SW480 (cell line): Measurements from ENCODE around the gene CYP8B1.

Experiments used
- DNase-seq: peaks from one replicate; pipeline ENCODE4 v3.0.0-alpha.2; 2016; ENCODE audit warnings: low spot score

CYP8B1 gene

DNA sequence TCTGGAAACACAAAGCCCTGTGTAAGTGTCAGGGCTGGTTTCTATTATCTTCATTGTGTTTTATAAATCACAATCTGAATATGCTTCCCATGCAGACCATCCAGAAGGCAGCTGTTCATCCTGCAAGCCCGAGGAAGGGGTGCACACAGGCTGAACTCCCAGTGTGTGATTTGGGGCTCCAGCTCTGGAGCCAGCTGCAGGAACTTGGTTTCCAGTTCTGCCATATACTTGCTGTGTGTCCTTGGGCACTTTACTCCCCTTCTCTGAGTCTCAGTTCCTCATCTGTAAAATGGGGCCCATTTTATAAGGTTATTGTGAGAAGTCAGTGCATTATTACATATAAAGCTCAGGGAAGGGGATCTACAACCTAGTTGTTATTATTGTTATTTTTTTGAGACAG, 22.6 kb downstream of the CYP8B1 start:
- no peak for DNase-seq

DNA sequence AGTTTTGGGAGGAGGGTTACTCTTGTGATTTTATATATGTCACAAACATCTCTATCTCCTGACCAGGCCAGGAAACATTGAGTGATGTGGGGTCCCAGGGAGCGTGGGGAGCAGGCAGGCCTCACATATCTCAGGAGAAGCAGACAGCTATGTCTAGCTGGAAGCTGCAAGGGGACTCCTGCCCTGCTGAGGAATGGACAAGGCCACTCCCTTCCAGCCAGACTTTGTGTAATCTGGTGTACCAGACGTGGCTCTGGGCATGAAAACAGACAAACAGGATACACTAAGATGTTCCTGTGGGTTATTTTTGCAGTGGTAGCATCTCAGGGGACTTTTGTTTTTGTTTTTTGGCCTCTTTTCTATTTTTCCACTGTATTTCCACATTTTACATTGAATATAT, 23.2 kb downstream of the CYP8B1 start:
- no peak for DNase-seq

DNA sequence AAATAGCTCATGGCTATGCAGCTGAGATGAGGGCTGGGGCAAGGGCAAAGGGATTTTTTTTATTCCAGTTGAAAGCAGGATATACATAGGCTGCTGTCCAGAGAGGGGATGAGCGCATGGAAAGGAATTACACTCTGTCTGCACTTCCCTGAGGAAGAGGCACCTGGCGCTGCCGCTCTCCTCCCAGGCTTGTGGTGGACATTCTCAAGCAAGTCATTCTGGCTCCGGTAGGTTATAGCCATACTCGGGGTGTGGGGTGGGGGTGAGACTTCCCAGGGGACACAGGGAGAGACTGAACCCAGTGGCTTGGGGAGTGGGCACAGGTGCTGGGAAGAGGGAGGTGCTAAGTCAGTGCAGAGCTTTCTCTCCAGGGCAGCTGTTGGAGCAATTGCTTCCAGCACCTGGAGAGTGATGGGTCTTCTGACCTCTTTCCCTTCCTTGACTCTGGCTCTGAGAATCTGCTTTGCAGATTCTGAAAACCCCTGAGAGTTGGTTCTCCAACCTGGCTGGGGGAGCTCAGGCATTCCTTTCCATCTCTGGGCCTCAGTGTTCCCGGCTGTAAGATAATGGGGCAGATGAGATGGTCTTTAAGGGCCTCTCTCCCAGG, 24.3 kb downstream of the CYP8B1 start:
- no peak for DNase-seq

GRCh38 chr3:42850263-42850662, 25.4 kb downstream of the CYP8B1 start:
- no peak for DNase-seq

DNA sequence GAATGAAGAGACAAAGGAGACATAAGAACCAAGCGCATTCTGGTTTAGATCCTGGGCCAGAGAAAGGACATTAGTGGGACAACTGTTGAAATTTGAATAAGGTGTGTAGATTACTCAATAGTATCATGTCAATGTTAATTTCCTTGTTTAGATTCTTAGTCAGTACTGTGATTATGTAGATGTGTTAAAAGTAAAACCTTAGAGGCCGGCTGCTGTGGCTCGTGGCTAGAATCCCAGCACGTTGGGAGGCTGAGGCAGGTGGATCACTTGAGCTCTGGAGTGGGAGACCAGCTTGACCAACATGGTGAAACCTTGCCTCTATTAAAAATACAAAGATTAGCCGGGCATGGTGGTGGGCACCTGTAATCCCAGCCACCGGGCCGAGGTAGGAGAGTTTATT, 26.7 kb downstream of the CYP8B1 start:
- DNase-seq, result no peak

DNA sequence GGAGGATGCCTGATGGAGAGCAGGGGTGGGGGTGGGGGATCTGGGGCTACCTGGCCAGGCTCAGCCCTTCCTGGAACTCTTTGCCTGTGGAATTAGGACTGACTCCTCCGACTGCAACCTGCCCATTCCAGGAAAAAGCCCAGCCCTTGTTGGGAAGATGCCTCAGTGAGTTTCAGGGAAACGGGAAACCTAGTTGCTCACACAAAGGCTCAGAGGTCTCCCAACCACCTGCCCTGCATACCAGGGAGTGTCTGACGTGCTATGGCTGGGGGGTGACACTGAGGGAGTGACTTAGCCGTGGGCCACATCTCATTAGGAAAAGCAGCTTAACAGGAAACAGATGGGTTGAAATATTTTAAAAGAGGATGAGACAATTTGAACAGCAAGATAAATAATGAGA, 27.9 kb downstream of the CYP8B1 start:
- DNase-seq, result no peak

DNA sequence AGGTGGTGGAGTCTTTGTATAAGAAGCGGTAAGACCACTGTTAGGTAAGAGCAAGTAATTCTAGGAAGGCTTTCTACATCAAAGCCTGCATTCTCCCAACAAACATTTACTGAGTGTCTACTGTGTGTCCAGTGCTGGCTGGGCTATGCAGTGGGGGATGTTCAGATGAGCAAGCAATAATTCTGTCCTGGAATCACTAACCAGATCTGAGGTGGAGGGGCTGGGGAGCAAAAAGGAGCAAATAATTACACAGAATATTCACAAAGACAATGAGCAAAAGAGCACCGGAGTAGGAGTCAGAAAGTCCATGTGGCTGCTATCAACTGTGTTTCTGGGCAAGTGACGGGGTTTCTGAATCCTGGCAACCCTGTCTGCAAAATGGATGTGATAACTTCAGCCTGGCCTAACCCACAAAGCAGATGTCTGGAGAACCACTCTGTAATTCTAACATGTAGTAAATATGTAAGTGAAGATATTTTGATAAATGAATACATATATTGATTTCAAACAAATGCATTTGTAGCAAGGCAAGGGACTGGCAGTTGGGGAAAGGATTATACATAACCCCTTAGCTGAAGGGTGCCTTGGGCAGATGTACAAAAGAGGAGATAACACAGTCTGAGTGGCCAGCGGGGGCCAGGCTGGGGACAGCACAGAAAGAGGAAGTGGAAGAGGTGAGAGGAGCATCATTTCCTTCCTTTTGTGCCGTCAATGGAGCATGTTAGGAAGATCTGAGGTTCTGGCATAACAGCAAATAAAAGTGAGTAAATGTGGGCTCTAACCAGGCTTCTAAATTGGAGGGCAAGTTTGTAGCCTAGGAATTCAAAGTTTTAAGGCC, 28.8 kb downstream of the CYP8B1 start:
- DNase-seq, result no peak

- no peak for DNase-seq
Measured at GRCh38 chr3:42844815-42845214, 30.9 kb downstream of the CYP8B1 start.

- no peak for DNase-seq
Measured at GRCh38 chr3:42844412-42844713, 31.3 kb downstream of the CYP8B1 start.

DNA sequence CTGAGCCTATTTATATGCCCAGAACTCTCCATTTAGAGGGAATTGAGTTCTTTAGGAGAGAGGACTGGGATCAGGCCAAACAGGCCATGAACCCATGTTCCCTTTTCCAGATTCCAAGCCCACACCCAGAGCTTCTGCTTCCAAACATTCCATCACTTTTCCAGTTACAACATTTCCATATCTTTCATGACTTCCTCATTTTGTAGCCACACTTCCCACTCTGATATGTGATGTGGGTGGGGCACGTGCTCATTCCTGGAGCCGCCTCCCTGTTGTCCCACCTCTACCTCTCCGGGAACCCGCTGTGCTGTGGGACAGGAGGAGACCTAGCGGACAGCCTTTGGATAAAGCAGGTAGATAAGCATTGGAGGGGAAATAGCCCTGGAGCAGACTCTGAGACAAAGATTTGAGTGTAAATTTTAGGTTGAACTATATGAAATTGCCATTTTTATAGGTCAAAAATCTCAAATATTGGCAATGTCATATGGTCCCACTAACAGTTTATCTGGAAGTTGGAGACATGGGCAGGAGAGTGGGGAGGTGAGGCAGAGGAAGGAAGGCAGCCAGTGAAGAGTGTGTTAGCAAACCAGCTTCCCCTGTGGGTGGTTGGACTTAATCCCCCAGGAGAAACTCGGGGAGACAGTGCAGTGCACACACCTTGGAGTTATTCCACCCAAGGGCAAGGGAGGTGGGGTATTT, 31.8 kb downstream of the CYP8B1 start:
- no peak for DNase-seq

GRCh38 chr3:42841332-42841731, 34.3 kb downstream of the CYP8B1 start:
- DNase-seq, result no peak

GRCh38 chr3:42839616-42840015, 36.1 kb downstream of the CYP8B1 start:
- peak; percentile 73 for DNase-seq

GRCh38 chr3:42838571-42838970, 37.1 kb downstream of the CYP8B1 start:
- DNase-seq, result no peak

GRCh38 chr3:42836150-42837123, 39.2 kb downstream of the CYP8B1 start:
- DNase-seq, result no peak

DNA sequence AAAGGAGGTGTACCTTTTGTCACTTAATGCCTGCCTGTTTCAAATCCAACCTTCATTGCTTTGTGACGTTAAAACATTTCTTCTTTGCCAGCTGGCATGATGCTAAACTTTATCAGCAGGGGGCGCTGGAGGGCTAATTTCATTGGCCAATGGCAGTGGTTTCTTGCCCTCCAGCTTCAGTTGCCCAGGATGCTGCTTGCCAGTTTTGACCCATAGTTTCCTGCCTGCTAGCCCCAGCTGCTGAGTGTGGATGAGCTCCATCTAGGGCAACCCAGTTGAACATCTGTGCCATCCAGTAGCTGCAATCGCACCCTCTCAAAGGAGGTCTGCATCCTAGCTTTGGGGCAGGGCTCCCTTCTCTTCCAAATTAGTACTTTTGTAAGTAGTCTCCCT, 44.4 kb downstream of the CYP8B1 start:
- DNase-seq, result peak; percentile 59

DNA sequence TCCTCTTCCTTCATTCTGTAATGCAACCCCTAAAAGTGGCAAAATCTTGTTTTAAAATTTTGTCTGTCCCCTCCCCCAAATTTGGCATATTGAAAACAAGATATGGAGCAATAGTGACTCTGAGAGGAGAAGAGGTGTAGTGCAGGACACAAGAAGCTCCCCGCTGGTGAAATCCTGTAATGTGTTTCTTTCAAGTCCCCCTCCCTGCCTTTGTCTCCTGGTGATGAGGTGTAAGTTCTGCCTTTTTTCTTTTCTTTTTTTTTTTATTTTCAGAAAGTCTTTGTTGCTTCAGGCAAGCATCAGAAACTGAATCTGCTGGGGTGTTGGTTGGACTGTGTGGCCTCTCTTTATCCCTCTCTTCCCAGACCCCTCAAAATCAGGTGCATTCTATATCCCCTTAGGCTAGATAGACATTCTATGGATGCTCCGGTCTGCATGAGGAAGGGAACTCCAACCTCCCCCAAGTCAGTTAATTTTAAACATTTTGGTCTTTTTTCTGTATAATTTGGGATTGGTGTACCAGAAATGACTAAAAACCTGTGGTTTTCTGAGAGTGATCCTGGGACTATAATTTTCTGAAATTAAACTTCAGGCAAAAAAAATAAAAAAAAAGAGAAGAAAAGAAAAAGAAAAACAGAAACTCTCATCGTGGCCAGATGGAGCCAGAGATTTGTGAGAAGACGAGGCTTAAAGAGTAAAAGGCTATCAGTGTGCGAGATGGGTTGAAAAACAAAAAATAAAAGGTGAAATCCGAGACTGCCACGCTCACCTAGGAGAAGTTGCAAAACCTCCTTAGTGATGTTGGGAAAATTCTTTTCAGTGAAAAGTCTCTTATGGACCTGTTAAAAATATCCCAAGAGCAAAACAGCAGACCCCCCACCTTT, 45.0 kb downstream of the CYP8B1 start:
- peak; percentile 51 for DNase-seq

DNA sequence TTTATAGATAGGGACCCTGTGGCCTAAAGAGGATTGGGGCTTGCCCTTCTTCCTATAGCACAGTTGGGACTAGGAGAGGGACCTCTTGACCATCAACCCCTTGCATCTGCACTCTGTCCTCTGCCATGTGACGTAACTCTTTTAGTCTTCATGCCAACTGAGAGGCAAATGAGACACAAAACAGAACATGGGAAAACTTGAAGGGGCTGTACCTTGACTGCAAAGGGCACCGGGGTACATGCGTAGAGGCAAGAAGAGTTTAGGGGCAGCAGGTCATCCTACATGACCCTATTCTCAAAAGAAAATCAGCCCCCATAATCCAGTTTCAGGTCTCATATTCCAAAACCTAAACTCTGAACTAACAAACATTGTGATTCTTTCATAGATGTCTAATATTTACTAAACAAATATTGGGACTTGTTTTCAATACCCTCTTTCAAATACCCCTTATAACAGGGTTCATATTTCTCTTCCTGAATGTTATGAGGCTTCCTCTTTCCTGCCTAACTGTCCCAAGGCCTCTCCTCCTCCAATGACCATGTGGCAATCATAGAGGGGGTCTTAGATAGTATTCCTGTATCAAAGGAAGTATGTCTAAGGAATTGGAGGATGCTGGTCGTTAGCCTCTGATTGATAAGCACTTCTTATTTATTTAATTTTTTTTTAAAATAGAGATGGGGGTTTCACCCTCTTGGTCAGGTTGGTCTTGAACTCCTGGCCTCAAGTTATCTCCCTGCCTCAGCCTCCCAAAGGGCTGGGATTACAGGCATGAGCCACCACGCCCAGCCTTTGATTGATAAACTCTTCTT, 45.8 kb downstream of the CYP8B1 start:
- no peak for DNase-seq

DNA sequence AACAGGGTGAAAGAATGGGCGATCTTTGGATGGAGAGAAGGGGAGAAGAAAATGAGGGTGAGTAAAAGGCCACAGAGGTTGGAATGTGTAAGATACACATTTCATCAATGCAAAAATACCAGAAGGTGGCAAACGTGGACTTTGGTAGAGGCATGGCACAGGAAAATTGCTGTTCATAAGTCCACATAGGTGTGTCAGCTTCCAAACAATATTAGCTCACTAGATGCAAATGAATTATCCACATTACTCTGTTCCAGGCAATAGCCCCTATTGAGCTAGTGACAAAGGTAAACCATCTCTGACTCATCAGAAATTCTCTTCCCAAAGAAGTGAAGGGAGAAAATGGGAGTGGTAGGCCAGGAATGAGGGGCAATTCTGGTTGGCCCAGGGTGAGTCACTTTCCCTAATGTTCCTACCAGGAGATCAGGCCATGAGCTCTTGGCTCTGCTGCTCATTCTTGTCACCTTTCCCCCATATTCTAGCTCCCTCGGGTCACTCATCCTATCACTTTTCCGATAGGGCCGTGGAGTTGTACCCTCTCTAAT, 46.5 kb downstream of the CYP8B1 start:
- peak; percentile 96 for DNase-seq

GRCh38 chr3:42827654-42828053, 48.0 kb downstream of the CYP8B1 start:
- DNase-seq, result no peak

DNA sequence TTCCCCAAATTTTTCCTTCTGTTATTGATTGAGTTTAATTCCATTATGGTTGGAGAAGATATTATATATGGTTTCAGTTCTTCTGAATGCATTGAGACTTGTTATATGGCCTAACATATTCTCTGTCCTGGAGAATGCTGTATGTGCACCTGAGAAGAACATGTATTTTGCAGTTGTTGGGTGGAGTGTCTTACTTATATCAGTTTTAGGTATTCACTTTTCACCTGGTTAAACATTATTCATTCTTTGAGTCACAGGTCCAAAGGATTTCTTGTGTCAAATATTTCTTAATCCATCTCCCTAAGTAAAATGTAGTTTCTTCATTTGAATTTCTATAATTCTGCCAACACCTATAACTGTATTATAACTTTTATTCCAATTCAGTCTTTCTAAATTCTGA, 48.7 kb downstream of the CYP8B1 start:
- no peak for DNase-seq
